ENCODE results near the gene IDNK.
A peak's percentile ranks its signal among the peaks of the same experiment; 100 is the strongest.

The IDNK gene

GRCh38 chr9:83633676-83634075 is 10.7 kb downstream of the IDNK start:
- no peak for DNase-seq (ENCODE audit: low read depth)

DNA sequence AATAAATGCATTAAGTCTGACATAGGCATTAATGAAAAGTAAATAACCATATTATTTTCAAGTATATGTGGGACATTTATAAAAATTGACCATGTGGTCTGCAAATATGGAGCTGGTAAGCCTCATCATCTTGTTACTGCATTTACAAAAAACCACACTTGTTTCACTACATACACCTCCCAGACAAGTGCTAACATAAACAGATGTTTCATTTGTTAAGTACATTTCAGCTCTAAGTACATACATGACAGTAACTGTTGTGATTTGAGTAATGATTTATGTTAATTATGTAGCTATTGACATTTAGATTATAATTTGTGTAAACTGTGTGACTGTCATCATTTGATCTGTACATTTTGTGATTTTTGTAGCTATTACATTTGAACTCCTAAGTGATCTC is 13.9 kb downstream of the IDNK start:
- no peak for DNase-seq (ENCODE audit: low read depth)

- DNase-seq (ENCODE audit: low read depth), result no peak
Measured at GRCh38 chr9:83637389-83637788, 14.4 kb downstream of the IDNK start.

GRCh38 chr9:83639266-83639665 is 16.3 kb downstream of the IDNK start:
- DNase-seq (ENCODE audit: low read depth), result no peak

DNA sequence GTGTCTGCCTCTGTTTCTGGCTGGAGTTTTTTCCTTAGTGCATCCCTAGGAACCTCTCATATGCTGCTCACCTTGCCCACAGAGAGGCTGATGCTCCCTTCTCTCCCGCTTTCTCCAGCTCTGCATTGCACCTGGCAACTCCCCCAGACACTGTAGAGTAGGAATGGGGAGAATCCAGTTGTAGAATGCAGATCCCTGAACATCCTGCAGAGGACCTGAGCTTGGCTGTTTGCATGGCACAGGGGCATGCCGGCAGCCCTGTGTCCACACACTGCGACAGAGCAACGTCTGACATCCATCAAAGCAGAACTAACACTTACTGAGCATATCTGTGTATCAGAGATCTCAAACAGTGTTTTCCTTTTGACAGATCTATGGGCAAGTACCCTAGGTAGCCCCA is 19.9 kb downstream of the IDNK start:
- DNase-seq (ENCODE audit: low read depth), result no peak

GRCh38 chr9:83646500-83647239 is 23.7 kb downstream of the IDNK start:
- DNase-seq (ENCODE audit: low read depth), result no peak

- peak; percentile 49 for DNase-seq (ENCODE audit: low read depth)
Measured at GRCh38 chr9:83649080-83649479, 26.1 kb downstream of the IDNK start.

DNA sequence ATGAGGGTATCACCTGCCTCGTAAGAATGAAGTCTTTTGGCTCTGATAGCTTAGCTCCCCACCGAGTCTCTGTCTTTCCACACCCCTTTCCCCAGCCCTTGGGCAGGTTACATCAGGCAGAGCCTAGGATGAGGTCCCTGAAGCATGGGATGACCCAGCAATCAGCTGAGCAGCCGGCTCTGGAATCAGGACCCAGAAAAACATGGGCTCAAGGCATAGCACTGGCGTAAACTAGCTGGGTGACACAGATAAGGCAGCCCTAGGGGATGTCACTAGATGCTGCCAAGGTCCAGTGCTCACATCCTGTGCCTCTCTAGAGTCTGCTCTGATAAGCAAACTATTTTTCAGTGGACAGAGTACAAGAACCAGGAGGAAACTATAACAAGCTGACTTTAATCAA is 26.6 kb downstream of the IDNK start:
- DNase-seq (ENCODE audit: low read depth), result no peak

DNA sequence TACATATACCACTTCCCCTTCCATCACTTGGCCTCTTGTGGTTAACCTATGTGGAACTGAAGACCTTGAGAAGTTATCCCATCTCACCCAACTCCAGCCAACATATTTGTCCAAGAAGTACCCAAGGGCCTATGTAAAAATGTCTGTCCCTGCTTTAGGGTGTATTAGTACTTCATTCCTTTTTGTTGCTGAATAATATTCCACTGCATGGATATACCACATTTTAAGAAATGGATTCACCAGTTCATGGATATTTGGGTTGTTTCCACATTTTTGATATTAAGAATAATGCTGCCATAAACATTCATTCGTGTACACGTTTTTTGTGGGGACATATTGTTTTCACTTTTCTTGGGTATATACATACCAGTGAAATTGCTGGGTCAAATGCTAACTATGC is 28.6 kb downstream of the IDNK start:
- no peak for DNase-seq (ENCODE audit: low read depth)

DNA sequence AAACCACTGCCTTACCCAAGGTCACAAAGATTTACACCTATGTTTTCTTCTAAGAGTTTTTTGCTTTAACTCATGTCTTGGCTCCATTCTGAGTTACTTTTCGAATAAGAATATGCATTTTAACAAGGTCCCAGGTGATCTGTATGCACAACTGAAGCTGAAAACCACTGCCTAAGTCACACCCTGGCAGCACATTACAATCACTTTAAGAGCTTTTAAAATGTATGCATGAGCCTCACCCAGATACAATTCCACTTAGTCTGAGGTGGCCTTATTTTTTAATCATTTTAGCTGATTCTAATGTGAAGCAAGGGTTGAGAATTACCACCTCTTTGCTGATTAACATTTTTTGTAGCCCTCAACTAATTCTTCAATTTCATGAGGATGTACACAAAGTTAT is 29.5 kb downstream of the IDNK start:
- DNase-seq (ENCODE audit: low read depth), result no peak

GRCh38 chr9:83655433-83655832 is 32.5 kb downstream of the IDNK start:
- DNase-seq (ENCODE audit: low read depth), result no peak

DNA sequence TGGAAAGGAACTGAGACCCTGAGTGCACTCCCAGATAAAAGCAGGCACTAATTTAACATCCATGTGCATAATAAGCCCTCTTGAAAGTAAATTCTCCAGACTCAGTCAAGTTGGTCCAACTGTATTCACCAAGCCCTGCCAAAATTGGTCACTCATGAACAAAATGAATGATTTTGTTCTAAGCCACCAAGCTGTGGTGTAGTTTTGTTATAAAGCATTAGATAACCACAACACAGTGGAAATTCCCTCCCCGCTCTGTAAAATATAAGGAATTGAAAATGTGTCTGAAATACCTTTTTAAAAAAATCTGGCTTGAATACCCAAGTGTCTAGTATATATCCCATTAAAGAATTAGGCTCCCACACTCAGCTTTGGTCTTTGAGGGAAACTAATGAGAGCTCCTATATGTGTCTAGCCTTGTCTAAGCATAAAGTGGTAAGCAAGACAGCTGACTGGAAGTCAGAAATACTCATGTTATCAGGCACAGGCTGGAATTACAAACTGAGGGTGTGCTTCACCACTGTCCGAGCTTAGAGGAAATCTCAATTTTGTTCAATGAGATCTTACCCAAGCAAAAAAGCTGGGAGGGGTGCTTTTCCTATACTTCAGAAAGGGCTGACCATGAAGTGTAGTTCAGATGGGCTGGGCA is 33.2 kb downstream of the IDNK start:
- no peak for DNase-seq (ENCODE audit: low read depth)

- no peak for DNase-seq (ENCODE audit: low read depth)
Measured at GRCh38 chr9:83656952-83657351, 34.0 kb downstream of the IDNK start.

- DNase-seq (ENCODE audit: low read depth), result no peak
Measured at GRCh38 chr9:83662933-83663332, 40.0 kb downstream of the IDNK start.

DNA sequence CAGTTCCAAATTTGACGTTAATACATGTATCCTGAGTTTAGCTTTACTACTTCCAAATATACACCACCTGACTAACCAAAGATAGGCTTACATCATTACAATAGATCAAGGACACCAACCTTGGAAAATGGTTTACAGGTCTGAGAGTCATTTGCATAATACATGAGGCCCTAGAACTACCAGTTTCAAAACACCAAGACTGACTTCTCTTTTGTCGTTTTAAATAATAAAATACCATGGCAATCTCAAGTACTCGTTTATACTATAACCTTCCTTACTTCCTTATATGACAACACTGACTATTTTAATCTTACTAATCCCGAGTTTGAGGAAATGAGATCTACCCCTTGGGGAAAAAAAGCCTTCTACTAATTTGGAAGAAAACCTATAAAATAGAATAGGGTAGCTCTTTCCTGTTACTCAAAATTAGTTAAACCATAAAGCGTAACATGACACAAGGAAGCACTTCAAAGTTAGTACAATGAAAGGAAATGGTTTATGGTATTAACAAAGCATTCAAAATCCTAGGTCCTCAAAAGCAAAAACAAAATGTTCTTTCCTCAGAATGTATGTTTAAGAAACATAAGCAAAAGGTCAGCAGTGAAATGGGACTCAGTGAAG is 42.7 kb downstream of the IDNK start:
- no peak for DNase-seq (ENCODE audit: low read depth)

- no peak for DNase-seq (ENCODE audit: low read depth)
Measured at GRCh38 chr9:83669067-83669466, 46.1 kb downstream of the IDNK start.

GRCh38 chr9:83670381-83670780 is 47.4 kb downstream of the IDNK start:
- no peak for DNase-seq (ENCODE audit: low read depth)

DNA sequence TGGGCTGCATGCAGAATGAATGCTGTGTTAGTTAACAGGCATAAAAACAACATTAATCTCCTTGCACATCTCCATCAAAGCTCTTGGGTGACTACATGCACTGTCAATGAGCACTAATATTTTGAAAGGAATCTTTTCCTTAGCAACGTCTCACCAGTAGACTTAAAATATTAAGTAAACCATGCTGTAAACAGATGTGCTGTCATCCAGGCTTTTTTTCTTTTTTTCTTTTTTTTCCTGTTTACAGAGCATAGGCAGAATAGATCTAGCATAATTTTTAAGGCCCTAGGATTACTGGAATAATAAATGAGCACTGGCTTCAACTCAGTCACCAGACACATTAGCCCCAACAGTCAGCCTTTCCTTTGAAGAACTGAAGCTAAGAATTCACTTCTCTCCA is 48.5 kb downstream of the IDNK start:
- DNase-seq (ENCODE audit: low read depth), result no peak

DNA sequence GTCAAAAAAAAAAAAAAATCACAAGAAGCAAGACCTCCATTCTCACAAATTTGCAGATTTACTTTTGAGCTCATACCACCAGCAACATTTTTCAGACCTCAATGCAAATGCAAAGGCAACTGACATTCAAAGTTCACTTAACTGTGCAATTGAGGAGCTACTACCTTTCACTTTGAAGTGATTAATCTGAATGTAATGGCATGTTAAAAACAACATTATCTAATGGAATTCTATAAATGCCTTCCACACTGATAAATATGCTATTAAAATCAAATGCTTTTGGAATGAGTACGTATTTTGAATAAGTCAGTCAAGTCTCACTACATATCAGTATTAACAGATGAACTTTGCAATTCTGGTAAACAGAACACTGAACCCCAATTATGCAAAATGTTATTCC is 52.5 kb downstream of the IDNK start:
- no peak for DNase-seq (ENCODE audit: low read depth)

DNA sequence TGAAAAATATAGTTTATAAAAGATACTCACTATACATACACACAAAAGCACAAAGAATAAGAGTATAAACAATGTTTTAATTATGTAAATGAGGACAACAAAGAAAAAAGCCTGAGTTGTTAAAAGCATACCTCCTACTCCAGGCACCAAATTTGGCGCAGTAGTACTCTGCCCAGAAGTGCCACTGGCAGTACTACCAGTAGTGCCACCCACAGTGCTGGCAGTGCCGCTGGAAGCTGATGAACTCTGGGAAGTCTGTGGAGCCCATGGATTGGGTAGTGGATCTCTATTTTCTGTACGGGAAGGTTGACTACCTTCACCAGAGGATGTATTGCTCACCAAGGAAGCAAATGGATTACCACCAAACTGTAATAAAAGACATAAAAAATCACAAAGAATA is 54.7 kb downstream of the IDNK start:
- DNase-seq (ENCODE audit: low read depth), result no peak

- no peak for DNase-seq (ENCODE audit: low read depth)
Measured at GRCh38 chr9:83680233-83680632, 57.3 kb downstream of the IDNK start.

GRCh38 chr9:83681490-83681889 is 58.5 kb downstream of the IDNK start:
- no peak for DNase-seq (ENCODE audit: low read depth)

GRCh38 chr9:83688921-83689320 is 66.0 kb downstream of the IDNK start:
- DNase-seq (ENCODE audit: low read depth), result no peak

- DNase-seq (ENCODE audit: low read depth), result no peak
Measured at GRCh38 chr9:83691492-83691891, 68.5 kb downstream of the IDNK start.

Measured in stimulated activated CD8-positive, alpha-beta memory T cell treated with anti-CD3 and anti-CD28 coated beads, Interleukin-12 subunit alpha, Interleukin-12 subunit beta, amount 100 ng/mL, for 4 hours (primary cell).